GM20000 (cell line): ENCODE results near the gene DMGDH.
A peak's percentile ranks its signal among the peaks of the same experiment; 100 is the strongest.
"Not testable (repeated sequence)": the region's sequence is repeated elsewhere in the genome, so short reads cannot be mapped to it uniquely, and the experiment has no call there.

Experiments used
- DNase-seq: peaks from one replicate; pipeline ENCODE4 v3.0.0; 2012; ENCODE audit warnings: low spot score
- TF ChIP-seq, protein P1 (sequence below): IDR thresholded peaks from 2 replicates; pipeline ENCODE4 v1.5.1; 2012; ENCODE audit warnings: mild to moderate bottlenecking, control low read depth; ENCODE audit errors: extremely low read depth, missing control alignments

Gene DMGDH

DNA sequence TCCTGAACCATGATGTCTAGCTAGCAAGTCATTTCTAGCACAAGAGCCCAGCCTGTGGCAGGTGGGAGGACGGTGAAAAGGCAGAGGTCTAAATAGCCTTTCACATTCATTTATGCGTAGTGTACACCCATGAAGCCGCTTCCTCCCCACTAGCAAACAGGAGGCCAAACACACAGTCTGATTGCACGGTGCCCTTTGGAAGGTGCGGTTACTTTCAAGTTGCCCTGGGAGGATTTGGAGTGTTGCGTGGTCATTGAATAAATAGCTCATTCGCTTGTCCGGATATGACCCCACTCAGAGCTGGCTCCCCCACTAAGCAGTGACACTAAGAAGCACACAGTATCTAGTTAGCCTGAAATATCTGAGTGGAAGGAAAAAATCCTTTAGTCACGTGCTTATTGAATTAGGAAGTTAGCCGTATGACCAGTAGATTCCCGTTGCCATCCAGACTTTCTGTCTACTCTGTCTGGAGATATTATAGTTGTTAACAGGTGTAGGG, 83.7 kb downstream of the DMGDH start:
- DNase-seq = peak; percentile 79

DNA sequence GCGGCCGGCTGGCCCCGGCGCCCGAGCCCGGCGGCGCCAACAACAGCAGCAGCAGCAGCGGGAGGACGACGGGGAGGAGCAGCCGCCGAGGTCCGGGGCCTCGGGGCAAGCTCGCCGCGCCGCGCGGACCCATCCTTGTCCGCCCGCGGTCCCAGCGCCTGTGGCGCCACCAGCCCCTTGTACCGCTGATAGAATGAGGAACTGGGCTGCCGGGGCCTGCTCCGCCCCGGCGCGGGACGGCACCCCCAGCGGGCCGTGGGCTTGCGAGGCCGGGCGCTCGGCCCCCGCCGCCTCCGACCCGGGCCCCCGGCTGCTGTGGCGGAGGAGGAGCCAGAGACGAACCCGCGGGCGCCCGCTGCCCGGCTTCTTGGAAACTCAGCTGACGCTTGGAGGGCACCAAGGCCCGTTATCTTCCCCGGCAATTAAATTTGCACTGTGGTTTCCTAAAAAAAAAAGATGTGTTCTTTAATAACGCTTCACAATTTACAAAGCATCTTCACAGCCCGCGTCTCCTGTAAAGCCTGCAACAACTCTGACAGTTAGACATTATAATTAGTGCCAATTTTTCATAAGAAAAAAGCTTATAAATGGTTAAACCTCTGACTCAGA, 84.3 kb downstream of the DMGDH start, which contains the start of gene ARSB:
Gene ARSB, minus strand, starts transcription at position 195 of the 609 bp plus-strand sequence. Its CDS starts 62 bp downstream, at position 133.
- DNase-seq = peak; percentile 77
- TF ChIP-seq, protein P1, sequence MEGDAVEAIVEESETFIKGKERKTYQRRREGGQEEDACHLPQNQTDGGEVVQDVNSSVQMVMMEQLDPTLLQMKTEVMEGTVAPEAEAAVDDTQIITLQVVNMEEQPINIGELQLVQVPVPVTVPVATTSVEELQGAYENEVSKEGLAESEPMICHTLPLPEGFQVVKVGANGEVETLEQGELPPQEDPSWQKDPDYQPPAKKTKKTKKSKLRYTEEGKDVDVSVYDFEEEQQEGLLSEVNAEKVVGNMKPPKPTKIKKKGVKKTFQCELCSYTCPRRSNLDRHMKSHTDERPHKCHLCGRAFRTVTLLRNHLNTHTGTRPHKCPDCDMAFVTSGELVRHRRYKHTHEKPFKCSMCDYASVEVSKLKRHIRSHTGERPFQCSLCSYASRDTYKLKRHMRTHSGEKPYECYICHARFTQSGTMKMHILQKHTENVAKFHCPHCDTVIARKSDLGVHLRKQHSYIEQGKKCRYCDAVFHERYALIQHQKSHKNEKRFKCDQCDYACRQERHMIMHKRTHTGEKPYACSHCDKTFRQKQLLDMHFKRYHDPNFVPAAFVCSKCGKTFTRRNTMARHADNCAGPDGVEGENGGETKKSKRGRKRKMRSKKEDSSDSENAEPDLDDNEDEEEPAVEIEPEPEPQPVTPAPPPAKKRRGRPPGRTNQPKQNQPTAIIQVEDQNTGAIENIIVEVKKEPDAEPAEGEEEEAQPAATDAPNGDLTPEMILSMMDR = no peak

More for the DNA sequence above, 83.7 kb downstream of the DMGDH start:
- TF ChIP-seq, protein P1 = no peak

DNA sequence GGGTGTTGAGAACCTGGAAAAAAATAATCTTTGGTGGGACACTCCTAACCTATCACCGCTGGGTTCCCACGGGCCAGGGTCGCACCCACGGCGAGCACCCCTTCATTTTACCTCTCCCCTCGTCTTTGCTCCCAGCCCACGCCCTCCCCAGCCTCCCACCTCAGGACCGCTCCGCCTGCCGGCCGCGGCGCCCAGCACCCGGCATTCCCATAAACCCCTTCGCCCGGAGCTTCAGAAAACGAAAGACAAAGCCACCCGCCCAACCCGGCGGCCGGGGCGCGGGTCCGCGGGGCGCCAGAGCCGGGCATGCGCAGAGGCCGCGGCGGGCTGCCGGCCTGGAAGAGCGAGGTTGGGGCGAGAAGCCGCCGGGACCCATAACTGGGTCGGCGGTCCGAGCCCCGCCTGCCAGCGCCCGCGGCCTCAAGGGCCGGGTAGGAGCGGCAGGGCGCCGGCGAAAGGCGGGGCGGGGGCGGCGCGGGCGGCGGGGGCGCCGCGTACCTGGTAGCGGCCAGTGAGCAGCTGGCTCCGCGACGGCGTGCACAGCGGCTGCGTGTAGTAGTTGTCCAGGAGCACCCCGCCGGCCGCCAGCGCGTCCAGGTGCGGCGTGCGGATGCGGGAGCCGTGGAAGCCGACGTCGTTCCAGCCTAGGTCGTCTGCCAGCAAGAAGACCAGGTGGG, 84.9 kb downstream of the DMGDH start:
- peak; percentile 94 for DNase-seq
- TF ChIP-seq, protein P1 = no peak

DNA sequence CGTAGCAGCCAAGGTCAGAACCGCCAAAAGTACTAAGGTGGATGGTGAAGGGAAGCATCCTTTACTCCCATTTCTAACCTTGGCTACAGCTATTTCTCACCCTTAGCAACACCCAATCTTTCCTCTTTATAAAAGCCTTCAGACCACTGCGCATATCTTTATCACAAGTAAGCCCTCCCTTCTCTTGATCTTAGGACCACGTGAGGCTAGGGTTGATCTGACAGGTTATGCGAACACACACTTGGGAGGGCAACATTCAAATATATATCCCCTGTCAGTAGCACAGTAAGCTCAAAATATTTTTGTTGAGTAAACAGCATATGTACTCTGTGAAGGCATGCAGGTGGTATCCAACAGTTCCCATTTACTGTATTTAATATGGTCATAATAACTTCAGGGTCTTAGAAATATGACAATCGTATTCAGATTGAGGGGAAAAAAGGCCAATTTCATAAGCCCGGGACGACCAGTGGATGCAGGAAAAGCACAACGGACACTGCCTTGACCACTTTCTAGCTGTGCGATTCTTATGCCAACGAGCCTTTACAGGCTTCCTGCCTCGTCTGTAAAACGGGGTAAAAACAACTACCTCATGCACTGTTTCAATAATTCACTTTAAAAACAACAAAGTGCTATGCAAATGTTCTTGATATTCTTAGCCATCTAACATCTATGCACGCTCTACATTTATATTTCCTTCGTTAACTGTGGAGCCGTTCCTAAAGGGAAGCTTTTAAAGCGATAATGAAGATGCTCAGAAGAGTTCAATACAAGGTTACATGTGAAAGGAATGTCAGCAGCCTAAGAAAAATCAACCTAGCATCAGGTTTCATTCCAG, 85.7 kb downstream of the DMGDH start:
- DNase-seq = peak; percentile 32
- TF ChIP-seq, protein P1 = no peak

DNA sequence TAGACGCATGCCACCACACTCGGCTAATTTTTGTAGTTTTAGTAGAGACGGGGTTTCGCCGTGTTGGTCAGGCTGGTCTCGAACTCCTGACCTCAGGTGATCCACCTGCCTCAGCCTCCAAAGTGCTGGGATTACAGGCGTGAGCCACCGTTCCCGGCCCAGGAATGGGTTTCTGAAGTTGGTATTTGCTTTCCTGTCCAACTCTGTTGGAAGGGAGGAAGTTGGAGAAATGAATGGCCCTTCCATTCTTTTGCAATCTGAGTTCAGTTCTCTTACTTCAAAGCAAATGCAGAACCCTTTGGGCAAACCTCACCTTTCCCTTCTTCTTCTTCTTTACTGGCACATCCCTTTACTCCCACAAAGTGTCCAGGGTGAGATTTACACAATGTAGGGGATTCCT, 86.3 kb downstream of the DMGDH start:
- not testable (repeated sequence) for DNase-seq

DNA sequence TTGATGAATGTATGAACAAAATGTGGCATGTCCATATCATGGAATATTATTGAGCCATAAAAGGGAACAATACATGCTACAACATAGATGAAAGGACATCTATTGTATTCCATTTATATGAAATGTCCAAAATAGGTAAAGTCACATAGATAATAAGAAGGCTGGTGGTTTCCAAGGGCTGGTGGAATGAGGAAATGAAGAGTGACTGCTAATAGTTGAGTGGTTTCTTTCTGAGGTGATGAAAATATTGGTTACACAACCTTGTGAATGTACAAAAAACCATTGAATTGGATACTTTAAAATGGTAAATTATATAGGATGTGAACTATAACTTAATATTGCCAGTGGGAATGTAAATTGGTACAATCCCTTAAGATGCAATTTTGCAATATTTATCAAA, 89.6 kb downstream of the DMGDH start:
- TF ChIP-seq, protein P1 = no peak

DNA sequence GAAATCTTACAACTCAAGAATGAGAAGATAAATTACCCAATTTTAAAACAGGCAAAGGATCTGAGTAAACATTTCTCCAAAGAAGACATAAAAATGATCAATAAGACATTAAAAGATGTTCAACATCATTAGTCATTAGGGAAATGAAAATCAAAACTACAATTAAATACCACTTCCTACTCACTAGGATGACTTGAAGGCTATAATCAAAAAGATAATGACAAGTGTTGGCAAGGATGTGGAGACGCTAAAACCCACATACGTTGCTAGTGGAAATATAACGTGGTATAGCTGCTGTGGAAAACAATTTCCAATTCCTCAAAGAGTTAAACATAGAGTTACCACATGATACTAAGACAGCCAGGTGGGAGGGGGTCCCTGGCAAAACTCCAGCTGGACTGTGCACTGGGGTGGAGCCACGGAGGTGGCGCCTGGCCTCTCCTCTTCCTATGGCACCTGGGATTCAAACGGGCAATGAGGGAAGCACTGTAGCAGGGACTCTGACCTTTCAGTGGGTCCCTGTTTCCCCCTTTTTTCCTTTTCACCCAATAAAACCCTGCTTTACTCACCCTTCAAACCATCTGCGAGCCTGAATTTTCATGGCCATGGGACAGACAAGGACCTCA, 90.2 kb downstream of the DMGDH start:
- DNase-seq = no peak
- TF ChIP-seq, protein P1 = no peak

More for the DNA sequence above, 89.6 kb downstream of the DMGDH start:
- no peak for DNase-seq
